Endothelial cell (in vitro differentiated cells): ENCODE results near the gene MVK. TPM values are rescaled to one million over a fixed set of nuclear protein-coding genes. Genes with fewer than 3 reads are reported as not detected.

ENCODE experiments used
- DNase-seq: peaks from one replicate; pipeline ENCODE4 v3.0.0; 2021; ENCODE audit warnings: low spot score
- H3K27ac Mint-ChIP-seq: one replicate; pipeline ENCODE4 v1.8.0; 2021; ENCODE audit warnings: mixed read lengths, inconsistent platforms; ENCODE audit not compliant: unreplicated experiment
- H3K27me3 Mint-ChIP-seq: one replicate; pipeline ENCODE4 v1.8.0; 2021; ENCODE audit warnings: mild to moderate bottlenecking, moderate library complexity, mixed read lengths, inconsistent platforms; ENCODE audit not compliant: unreplicated experiment
- H3K36me3 Mint-ChIP-seq: one replicate; pipeline ENCODE4 v1.8.0; 2021; ENCODE audit warnings: mild to moderate bottlenecking, low read depth, mixed read lengths, inconsistent platforms; ENCODE audit not compliant: unreplicated experiment
- H3K4me1 Mint-ChIP-seq: one replicate; pipeline ENCODE4 v1.8.0; 2021; ENCODE audit warnings: mild to moderate bottlenecking, mixed read lengths, inconsistent platforms; ENCODE audit not compliant: unreplicated experiment
- H3K4me3 Mint-ChIP-seq: one replicate; pipeline ENCODE4 v1.8.0; 2021; ENCODE audit warnings: mild to moderate bottlenecking, mixed read lengths, inconsistent platforms; ENCODE audit not compliant: unreplicated experiment
- H3K9me3 Mint-ChIP-seq: one replicate; pipeline ENCODE4 v1.8.0; 2021; ENCODE audit warnings: mixed read lengths, inconsistent platforms; ENCODE audit not compliant: unreplicated experiment
- CTCF ChIP-seq: fragments of 200-600 bp; sonication (generic); IDR thresholded peaks from one replicate; pipeline ENCODE4 v1.5.0; 2021; ENCODE audit warnings: antibody characterized with exemption; ENCODE audit not compliant: unreplicated experiment
- total RNA-seq: library from RNA; stranded (reverse); fragmentation: NEBNext Ultra II Directional; extraction: Animal tissue kit (Norgen Biotek cat#: 25700); gene quantifications from one replicate; pipeline ENCODE4 v1.2.1, GENCODE V29; 2021; ENCODE audit not compliant: unreplicated experiment

MVK gene
- total RNA-seq, 1 donor from 2014 or later = 40.7 TPM

- Mint-ChIP-seq H3K4me1 (peaks cover 2% of the 10 kb centered on the region), H3K4me3 (no peak overlapping the region), H3K9me3 (no peaks in the 10 kb centered on the region), H3K36me3 (peaks cover 6% of the 10 kb centered on the region), H3K27me3 (peaks cover 9% of the 10 kb centered on the region), H3K27ac (no peak overlapping the region)
- TF ChIP-seq CTCF = no peak
- DNase-seq = no peak
Observed at GRCh38 chr12:109555431-109556315, 17.9 kb upstream of the MVK start.

DNA sequence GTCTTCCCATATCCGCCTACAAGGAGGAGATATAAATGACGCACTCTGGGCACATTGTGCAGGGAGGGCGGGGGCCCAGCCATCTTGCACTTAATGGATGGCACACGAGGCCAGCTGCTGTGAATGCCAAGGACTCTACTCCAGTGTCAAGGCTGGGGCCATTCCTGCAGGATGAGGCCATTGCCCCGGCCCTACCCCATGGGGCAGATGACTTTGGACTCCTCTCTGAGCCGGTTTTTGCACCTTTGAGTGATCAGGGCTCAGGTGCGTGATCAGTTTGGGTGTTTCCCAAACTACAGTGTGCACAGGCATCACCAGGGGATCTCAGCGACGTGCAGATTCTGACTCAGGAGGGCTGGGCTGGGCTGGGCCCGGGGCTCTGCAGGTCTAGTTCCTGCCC is 16.4 kb upstream of the MVK start:
- TF ChIP-seq CTCF = no peak
- Mint-ChIP-seq H3K4me1 (peaks cover 2% of the 10 kb centered on the region), H3K4me3 (no peak overlapping the region), H3K9me3 (no peaks in the 10 kb centered on the region), H3K27ac (no peak overlapping the region), H3K27me3 (peaks cover 12% of the 10 kb centered on the region), H3K36me3 (peaks cover 7% of the 10 kb centered on the region)
- no peak for DNase-seq

GRCh38 chr12:109557805-109558204 is 15.8 kb upstream of the MVK start:
- Mint-ChIP-seq H3K9me3 (no peaks in the 10 kb centered on the region), H3K4me3 (no peak overlapping the region), H3K27ac (no peak overlapping the region), H3K4me1 (peaks cover 2% of the 10 kb centered on the region), H3K27me3 (peaks cover 12% of the 10 kb centered on the region), H3K36me3 (peaks cover 12% of the 10 kb centered on the region)
- TF ChIP-seq CTCF = no peak
- DNase-seq = no peak

GRCh38 chr12:109558374-109559199 is 15.0 kb upstream of the MVK start:
- no peak overlapping the region for H3K27ac Mint-ChIP-seq
- no peaks in the 10 kb centered on the region for H3K9me3 Mint-ChIP-seq
- peaks cover 2% of the 10 kb centered on the region for H3K4me1 Mint-ChIP-seq
- TF ChIP-seq CTCF = no peak
- H3K27me3 Mint-ChIP-seq = peaks cover 12% of the 10 kb centered on the region
- H3K4me3 Mint-ChIP-seq = no peak overlapping the region
- H3K36me3 Mint-ChIP-seq = peaks cover 12% of the 10 kb centered on the region
- no peak for DNase-seq

GRCh38 chr12:109559200-109559505 is 14.4 kb upstream of the MVK start:
- Mint-ChIP-seq H3K4me1 (peaks cover 2% of the 10 kb centered on the region), H3K4me3 (no peak overlapping the region)
- no peak for DNase-seq

More at GRCh38 chr12:109559200-109559505, 14.4 kb upstream of the MVK start:
- no peak overlapping the region for H3K27ac Mint-ChIP-seq
- H3K36me3 Mint-ChIP-seq = peaks cover 12% of the 10 kb centered on the region
- peaks cover 12% of the 10 kb centered on the region for H3K27me3 Mint-ChIP-seq
- no peaks in the 10 kb centered on the region for H3K9me3 Mint-ChIP-seq
- TF ChIP-seq CTCF = no peak
